GM10248 (cell line): ENCODE results near the gene RBM6.
"Not testable (repeated sequence)": the region's sequence is repeated elsewhere in the genome, so short reads cannot be mapped to it uniquely, and the experiment has no call there.

Experiments
- CTCF ChIA-PET: fragments of 300-600 bp; sonication (Branson Sonifier 250); formaldehyde crosslinking; extraction: SDS; loops from one replicate; lab custom pipeline; 2021; ENCODE audit warnings: antibody characterized with exemption; lab: Yijun Ruan, JAX
- POLR2A ChIA-PET: fragments of 350-650 bp; sonication (Branson Sonifier 250); formaldehyde crosslinking; extraction: SDS; loops from one replicate; lab custom pipeline; 2020; ENCODE audit warnings: antibody characterized with exemption; lab: Yijun Ruan, JAX
- DNase-seq: peaks from one replicate; pipeline ENCODE4 v3.0.0; 2012; ENCODE audit errors: extremely low spot score
- CTCF ChIP-seq: IDR thresholded peaks from 2 replicates; pipeline ENCODE4 v1.5.1; 2012; ENCODE audit warnings: mild to moderate bottlenecking, low read depth; ENCODE audit errors: extremely low read depth, missing control alignments, control extremely low read depth

Gene RBM6

GRCh38 chr3:49901366-49902339 lies 38.3 kb upstream of the RBM6 start:
- no peak for DNase-seq

GRCh38 chr3:49902511-49903345 lies 37.2 kb upstream of the RBM6 start:
- ChIA-PET CTCF (interaction anchor here (1.1 to 1.4 kb wide), 3 partner anchors 18 to 24 kb away, joined by 4 to 5 read pairs (median 4); no protein-coding TSS in a partner anchor), POLR2A (interaction anchor here (0.6 kb wide), 1 partner anchor 39 kb away, joined by 3 read pairs; no protein-coding TSS in a partner anchor)
- no peak for TF ChIP-seq CTCF
- no peak for DNase-seq

More at GRCh38 chr3:49901366-49902339, 38.3 kb upstream of the RBM6 start:
- POLR2A ChIA-PET, result no interaction called here
- CTCF ChIA-PET, result interaction anchor here (1.1 to 2.1 kb wide), 8 partner anchors 14 to 99 kb away, joined by 4 to 10 read pairs (median 4); partner anchors contain the start of gene INKA1
- TF ChIP-seq CTCF, result no peak

- TF ChIP-seq CTCF, result no peak
- POLR2A ChIA-PET, result interaction anchor here (0.6 kb wide), 1 partner anchor 38 kb away, joined by 3 read pairs; no protein-coding TSS in a partner anchor
- DNase-seq, result peak; percentile 92
- CTCF ChIA-PET, result no interaction called here
Observed at GRCh38 chr3:49903451-49904424, 36.2 kb upstream of the RBM6 start, which contains the start of gene MST1R. TSS of gene MST1R (minus strand) at chr3:49903873. CDS start at chr3:49903609, 264 bp downstream.

- POLR2A ChIA-PET, DNase-seq, CTCF ChIA-PET: not testable (repeated sequence)
Observed at GRCh38 chr3:49904448-49904847, 35.5 kb upstream of the RBM6 start.

GRCh38 chr3:49906073-49906743 lies 33.7 kb upstream of the RBM6 start:
- ChIA-PET POLR2A (no interaction called here), CTCF (interaction anchor here (1.2 to 2.5 kb wide), 3 partner anchors 23 to 88 kb away, joined by 3 to 11 read pairs (median 7); partner anchors contain the start of gene MON1A)
- DNase-seq, result peak; percentile 75
- peak; percentile 63 for TF ChIP-seq CTCF
